B cell (primary cell): ENCODE measurements around the gene BBS1.

Source experiments
- EZH2 ChIP-seq: IDR thresholded peaks from 2 replicates; pipeline ENCODE4 v1.6.1; 2012; ENCODE audit warnings: borderline replicate concordance, low read depth, mild to moderate bottlenecking, moderate library complexity, low read length; ENCODE audit not compliant: insufficient read depth, poor library complexity, severe bottlenecking
- TF ChIP-seq, protein P1 (sequence below): fragments of 200-600 bp; IDR thresholded peaks from one replicate; pipeline ENCODE4 v1.8.0; 2022; ENCODE audit warnings: antibody characterized with exemption, mild to moderate bottlenecking

DNA sequence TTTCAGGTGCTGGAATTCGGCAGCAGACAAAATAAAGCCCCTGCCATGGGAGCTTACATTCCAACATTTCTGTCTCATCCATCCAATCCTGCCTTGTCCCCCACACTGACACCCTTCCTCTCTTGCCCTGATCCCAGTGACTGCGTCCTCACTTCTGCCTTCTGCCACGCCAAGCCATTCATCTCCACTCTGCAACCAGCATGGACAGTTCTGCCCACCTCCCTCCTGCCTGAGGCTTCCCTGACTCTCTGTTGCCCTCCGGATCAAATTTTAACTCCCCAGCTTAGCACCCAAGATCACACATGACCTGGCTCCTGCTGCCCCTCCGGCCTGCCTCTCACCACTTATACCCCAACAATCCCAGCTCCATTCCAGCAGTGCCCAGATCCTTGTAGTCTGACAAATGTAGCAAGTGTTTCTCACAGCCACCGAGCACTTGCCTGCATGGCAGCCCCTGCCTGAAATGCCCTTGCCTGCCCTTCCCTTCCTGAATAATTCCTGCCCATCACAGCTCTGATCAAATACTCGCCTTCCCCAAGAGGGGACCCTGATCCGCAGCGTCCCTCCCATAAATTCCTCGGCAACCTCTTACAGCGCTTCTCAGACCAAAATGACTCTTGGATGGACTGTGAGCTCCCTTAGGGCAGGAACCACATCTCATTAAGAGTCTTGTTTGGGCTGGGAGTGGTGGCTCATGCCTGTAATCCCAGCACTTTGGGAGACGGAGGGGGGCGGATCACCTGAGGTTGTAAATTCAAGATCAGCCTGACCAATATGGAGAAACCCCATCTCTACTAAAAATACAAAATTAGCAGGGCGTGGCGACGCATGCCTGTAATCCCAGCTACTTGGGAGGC, 38.6 kb downstream of the BBS1 start:
- TF ChIP-seq, protein P1, sequence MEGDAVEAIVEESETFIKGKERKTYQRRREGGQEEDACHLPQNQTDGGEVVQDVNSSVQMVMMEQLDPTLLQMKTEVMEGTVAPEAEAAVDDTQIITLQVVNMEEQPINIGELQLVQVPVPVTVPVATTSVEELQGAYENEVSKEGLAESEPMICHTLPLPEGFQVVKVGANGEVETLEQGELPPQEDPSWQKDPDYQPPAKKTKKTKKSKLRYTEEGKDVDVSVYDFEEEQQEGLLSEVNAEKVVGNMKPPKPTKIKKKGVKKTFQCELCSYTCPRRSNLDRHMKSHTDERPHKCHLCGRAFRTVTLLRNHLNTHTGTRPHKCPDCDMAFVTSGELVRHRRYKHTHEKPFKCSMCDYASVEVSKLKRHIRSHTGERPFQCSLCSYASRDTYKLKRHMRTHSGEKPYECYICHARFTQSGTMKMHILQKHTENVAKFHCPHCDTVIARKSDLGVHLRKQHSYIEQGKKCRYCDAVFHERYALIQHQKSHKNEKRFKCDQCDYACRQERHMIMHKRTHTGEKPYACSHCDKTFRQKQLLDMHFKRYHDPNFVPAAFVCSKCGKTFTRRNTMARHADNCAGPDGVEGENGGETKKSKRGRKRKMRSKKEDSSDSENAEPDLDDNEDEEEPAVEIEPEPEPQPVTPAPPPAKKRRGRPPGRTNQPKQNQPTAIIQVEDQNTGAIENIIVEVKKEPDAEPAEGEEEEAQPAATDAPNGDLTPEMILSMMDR: no peak
- TF ChIP-seq EZH2: no peak
